CD4-positive, alpha-beta T cell (primary cell): ENCODE data around the gene LGR4. TPM values are rescaled to one million over a fixed set of nuclear protein-coding genes. Genes with fewer than 3 reads are reported as not detected.

Experiments used
- ATAC-seq: fragments of 200-7000 bp; cut with Tn5 transposase; one replicate; pipeline ENCODE4 v1.10.0; 2022; ENCODE audit warnings: mild to moderate bottlenecking; ENCODE audit not compliant: poor library complexity
- CTCF ChIA-PET: fragments of 350-600 bp; sonication (Branson Sonifier 250); formaldehyde crosslinking; loops from one replicate; lab custom pipeline; 2021; ENCODE audit warnings: antibody characterized with exemption, inconsistent platforms; lab: Charles Lee
- POLR2A ChIA-PET: fragments of 350-600 bp; sonication (Branson Sonifier 250); formaldehyde crosslinking; loops from one replicate; lab custom pipeline; 2021; ENCODE audit warnings: antibody characterized with exemption, inconsistent platforms; lab: Charles Lee
- DNase-seq, 14 experiments: peaks; one replicate each; pipeline ENCODE4 v3.0.0-alpha.2; 2013 to 2020; ENCODE audit warnings: mixed read lengths in 2 of 14
- H3K27ac ChIP-seq, 2 donors: one replicate each; pipeline versions ENCODE4 v1.5.1 to v1.7.0; 2013; ENCODE audit warnings: low read length in 2 of 2, low read depth in 1 of 2, mild to moderate bottlenecking in 1 of 2
- H3K27me3 ChIP-seq, 2 experiments: 1 replicate in 1 of 2; 2 replicates in 1 of 2; pipeline versions ENCODE4 v1.6.1 to v1.7.0; 2013; ENCODE audit warnings: low read length in 2 of 2, control low read depth in 1 of 2, mild to moderate bottlenecking in 1 of 2, moderate library complexity in 1 of 2; ENCODE audit not compliant: insufficient read depth in 2 of 2, control insufficient read depth in 1 of 2
- H3K36me3 ChIP-seq: one replicate; pipeline ENCODE4 v1.6.1; 2013; ENCODE audit warnings: low read length, control low read depth; ENCODE audit not compliant: insufficient read depth
- H3K4me1 ChIP-seq: one replicate; pipeline ENCODE4 v1.6.1; 2013; ENCODE audit warnings: low read length, control low read depth; ENCODE audit not compliant: insufficient read depth
- H3K4me3 ChIP-seq: one replicate; pipeline ENCODE4 v1.5.1; 2013; ENCODE audit warnings: mild to moderate bottlenecking, low read length, moderate library complexity
- H3K9me3 ChIP-seq, 2 experiments: 1 replicate in 1 of 2; 2 replicates in 1 of 2; pipeline versions ENCODE4 v1.6.1 to v1.7.0; 2013; ENCODE audit warnings: low read length in 2 of 2, mild to moderate bottlenecking in 2 of 2, control low read depth in 1 of 2, moderate library complexity in 1 of 2; ENCODE audit not compliant: control insufficient read depth in 1 of 2, insufficient read depth in 1 of 2
- H3K27ac Mint-ChIP-seq: one replicate; pipeline ENCODE4 v1.8.0; 2020; ENCODE audit warnings: mixed read lengths
- H3K27me3 Mint-ChIP-seq: one replicate; pipeline ENCODE4 v1.8.0; 2021; ENCODE audit warnings: mixed read lengths
- H3K36me3 Mint-ChIP-seq: one replicate; pipeline ENCODE4 v1.8.0; 2021; ENCODE audit warnings: low read depth, mixed read lengths
- H3K4me1 Mint-ChIP-seq: one replicate; pipeline ENCODE4 v1.8.0; 2021; ENCODE audit warnings: low read depth, mixed read lengths
- H3K4me3 Mint-ChIP-seq: one replicate; pipeline ENCODE4 v1.8.0; 2020; ENCODE audit warnings: mild to moderate bottlenecking, mixed read lengths
- H3K9me3 Mint-ChIP-seq: one replicate; pipeline ENCODE4 v1.8.0; 2020; ENCODE audit warnings: mixed read lengths
- intact Hi-C, 2 experiments: fragments of 100-400 bp; cut with DNase I in 1 of 2; cut with micrococcal nuclease in 1 of 2; formaldehyde crosslinking; loops; one replicate each; pipeline versions ENCODE4 v1.15.1 to v1.9.0; 2023 to 2025; cut with DNase I, micrococcal nuclease
- total RNA-seq, 174 experiments: library from RNA in 2 of 174; stranded (reverse) in 2 of 174; gene quantifications; one replicate each; pipeline ENCODE4 v1.2.3 and lab custom pipeline; 2021 to 2026
- TF ChIP-seq, protein P1 (sequence below): fragments of 200-600 bp; IDR thresholded peaks from one replicate; pipeline ENCODE4 v1.8.0; 2022; ENCODE audit warnings: antibody characterized with exemption, mild to moderate bottlenecking

The LGR4 gene
- total RNA-seq, 2 experiments from 2014 or later = 0.69 to 0.87 TPM

DNA sequence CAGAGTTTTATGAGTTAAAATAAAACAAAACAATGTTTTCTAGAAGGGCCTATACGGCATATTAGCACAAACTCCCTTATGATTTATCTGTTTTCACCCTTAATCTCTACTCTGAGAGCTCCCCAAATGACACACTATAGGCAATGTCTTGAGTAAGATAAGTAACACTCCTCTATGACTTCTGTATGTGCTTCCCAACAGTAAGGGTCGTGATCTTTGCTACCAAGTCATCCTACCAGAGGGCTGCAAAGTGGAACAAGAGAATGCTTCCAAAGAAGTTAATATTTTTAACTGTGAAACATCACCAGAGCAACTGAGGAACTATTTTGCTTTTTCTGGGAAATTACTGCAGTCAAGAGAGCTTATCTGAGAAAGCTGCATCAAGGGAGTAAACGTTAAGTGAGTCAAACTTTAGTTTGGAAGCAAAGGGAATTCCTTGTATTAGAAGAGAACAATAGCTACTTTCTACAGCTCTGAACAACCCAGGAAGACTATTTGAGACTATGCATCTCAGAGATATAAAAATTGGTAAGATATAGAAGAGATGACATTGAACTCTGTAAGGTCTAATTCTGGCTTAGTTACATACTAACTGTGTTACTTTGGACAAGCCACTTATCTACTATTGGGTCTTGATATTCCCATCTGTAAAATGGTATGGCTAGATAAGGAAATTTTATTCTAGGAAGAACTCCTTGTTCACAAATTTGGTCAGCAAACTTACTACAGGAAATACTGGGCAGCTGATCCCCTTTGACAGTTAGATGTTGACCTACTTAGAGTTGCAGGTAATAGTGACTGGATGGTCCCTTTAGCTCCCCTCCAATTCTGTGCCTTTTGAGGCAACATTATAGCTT, 65.9 kb downstream of the LGR4 start:
- intact Hi-C loops = no loop called here
- H3K27ac ChIP-seq = no peak overlapping the region
- H3K27me3 ChIP-seq = no peaks in the 10 kb centered on the region
- H3K36me3 ChIP-seq = no peaks in the 10 kb centered on the region
- H3K9me3 ChIP-seq = no peaks in the 10 kb centered on the region
- H3K36me3 Mint-ChIP-seq = no peaks in the 10 kb centered on the region
- ChIA-PET POLR2A (no interaction called here), CTCF (interaction anchor here (0.5 to 1.4 kb wide), 2 partner anchors 15 to 114 kb away, joined by 3 to 4 read pairs; no protein-coding TSS in a partner anchor)
- no peak overlapping the region for H3K4me3 Mint-ChIP-seq
- H3K27me3 Mint-ChIP-seq = no peaks in the 10 kb centered on the region
- TF ChIP-seq, protein P1, sequence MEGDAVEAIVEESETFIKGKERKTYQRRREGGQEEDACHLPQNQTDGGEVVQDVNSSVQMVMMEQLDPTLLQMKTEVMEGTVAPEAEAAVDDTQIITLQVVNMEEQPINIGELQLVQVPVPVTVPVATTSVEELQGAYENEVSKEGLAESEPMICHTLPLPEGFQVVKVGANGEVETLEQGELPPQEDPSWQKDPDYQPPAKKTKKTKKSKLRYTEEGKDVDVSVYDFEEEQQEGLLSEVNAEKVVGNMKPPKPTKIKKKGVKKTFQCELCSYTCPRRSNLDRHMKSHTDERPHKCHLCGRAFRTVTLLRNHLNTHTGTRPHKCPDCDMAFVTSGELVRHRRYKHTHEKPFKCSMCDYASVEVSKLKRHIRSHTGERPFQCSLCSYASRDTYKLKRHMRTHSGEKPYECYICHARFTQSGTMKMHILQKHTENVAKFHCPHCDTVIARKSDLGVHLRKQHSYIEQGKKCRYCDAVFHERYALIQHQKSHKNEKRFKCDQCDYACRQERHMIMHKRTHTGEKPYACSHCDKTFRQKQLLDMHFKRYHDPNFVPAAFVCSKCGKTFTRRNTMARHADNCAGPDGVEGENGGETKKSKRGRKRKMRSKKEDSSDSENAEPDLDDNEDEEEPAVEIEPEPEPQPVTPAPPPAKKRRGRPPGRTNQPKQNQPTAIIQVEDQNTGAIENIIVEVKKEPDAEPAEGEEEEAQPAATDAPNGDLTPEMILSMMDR = no peak
- ATAC-seq = no peak
- H3K4me1 ChIP-seq = no peaks in the 10 kb centered on the region
- H3K9me3 Mint-ChIP-seq = no peaks in the 10 kb centered on the region
- H3K4me3 ChIP-seq = no peak overlapping the region
- no peaks in the 10 kb centered on the region for H3K4me1 Mint-ChIP-seq
- H3K27ac Mint-ChIP-seq = no peak overlapping the region
- DNase-seq = no peak

- Histone ChIP-seq H3K27ac (no peak overlapping the region), H3K27me3 (no peaks in the 10 kb centered on the region), H3K36me3 (no peaks in the 10 kb centered on the region), H3K4me3 (no peak overlapping the region), H3K4me1 (no peaks in the 10 kb centered on the region), H3K9me3 (no peaks in the 10 kb centered on the region)
- DNase-seq (no peak), ATAC-seq (no peak)
- intact Hi-C loops = no loop called here
- TF ChIP-seq, protein P1 = no peak
- ChIA-PET CTCF (no interaction called here), POLR2A (no interaction called here)
- Mint-ChIP-seq H3K4me1 (no peaks in the 10 kb centered on the region), H3K27me3 (no peaks in the 10 kb centered on the region), H3K9me3 (no peaks in the 10 kb centered on the region), H3K4me3 (no peak overlapping the region), H3K27ac (no peak overlapping the region), H3K36me3 (no peaks in the 10 kb centered on the region)
These were observed 67.5 kb downstream of the LGR4 start for GRCh38 chr11:27405134-27405533.

DNA sequence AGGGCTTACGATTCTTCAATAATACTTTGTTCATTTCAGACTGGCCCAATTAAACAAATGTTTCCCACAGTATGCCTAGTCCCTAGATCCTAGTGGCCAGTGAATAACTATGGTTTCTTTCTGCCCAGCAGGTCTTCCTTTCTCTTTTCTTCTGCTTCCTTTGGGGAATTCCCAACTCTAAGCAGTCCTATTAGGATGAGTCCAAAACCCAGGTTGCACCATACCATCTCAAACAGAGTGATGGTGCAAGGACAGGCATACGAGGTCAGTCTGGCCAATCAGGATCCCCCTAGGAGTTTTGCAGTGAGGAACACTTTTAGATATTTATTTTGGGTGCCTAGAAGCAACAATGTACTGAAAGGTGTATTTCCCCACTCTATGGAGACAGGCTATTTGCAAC, 68.2 kb downstream of the LGR4 start:
- no peaks in the 10 kb centered on the region for H3K36me3 Mint-ChIP-seq
- no peak for DNase-seq
- intact Hi-C loops = no loop called here
- Histone ChIP-seq H3K36me3 (no peaks in the 10 kb centered on the region), H3K9me3 (no peaks in the 10 kb centered on the region), H3K4me1 (no peaks in the 10 kb centered on the region), H3K4me3 (no peak overlapping the region), H3K27me3 (no peaks in the 10 kb centered on the region), H3K27ac (no peak overlapping the region)
- POLR2A ChIA-PET = no interaction called here
- H3K4me3 Mint-ChIP-seq = no peak overlapping the region
- ATAC-seq = no peak
- TF ChIP-seq, protein P1 = no peak
- CTCF ChIA-PET = no interaction called here
- no peak overlapping the region for H3K27ac Mint-ChIP-seq
- H3K27me3 Mint-ChIP-seq = no peaks in the 10 kb centered on the region
- H3K4me1 Mint-ChIP-seq = no peaks in the 10 kb centered on the region
- no peaks in the 10 kb centered on the region for H3K9me3 Mint-ChIP-seq
